Transverse colon (tissue), 4 donors: ENCODE data around the gene ZNF841. TPM values are rescaled to one million over a fixed set of nuclear protein-coding genes. Genes with fewer than 3 reads are reported as not detected.

ENCODE experiments used
- DNase-seq: peaks from one replicate; pipeline ENCODE4 v3.0.0-alpha.2; 2019
- H3K27ac ChIP-seq, 4 donors: fragments of 200-600 bp; sonication (generic); 2 replicates each; pipeline ENCODE4 v1.5.1; 2016 to 2018; ENCODE audit warnings: inconsistent platforms in 4 of 4
- H3K27me3 ChIP-seq: fragments of 200-600 bp; sonication (generic); 2 replicates; pipeline ENCODE4 v1.5.1; 2017; ENCODE audit warnings: inconsistent platforms
- H3K36me3 ChIP-seq, 4 donors: fragments of 200-600 bp; sonication (generic); 2 replicates each; pipeline ENCODE4 v1.5.1; 2017 to 2019; ENCODE audit warnings: inconsistent platforms in 4 of 4
- H3K4me1 ChIP-seq, 4 donors: fragments of 200-600 bp; sonication (generic); 2 replicates each; pipeline ENCODE4 v1.5.1; 2017 to 2020; ENCODE audit warnings: inconsistent platforms in 4 of 4
- H3K4me3 ChIP-seq, 4 donors: fragments of 200-600 bp; sonication (generic); 1 replicate in 1 of 4; 2 replicates in 3 of 4; pipeline versions ENCODE4 v1.5.1 to v1.6.1; 2017 to 2019; ENCODE audit warnings: inconsistent platforms in 4 of 4
- H3K9me3 ChIP-seq, 2 donors: fragments of 200-600 bp; sonication (generic); 2 replicates each; pipeline ENCODE4 v1.5.1; 2017 to 2019; ENCODE audit warnings: inconsistent platforms in 2 of 2
- EP300 ChIP-seq: sonication (generic); formaldehyde crosslinking; IDR thresholded peaks from one replicate; pipeline ENCODE4 v1.6.1; 2017; ENCODE audit warnings: antibody characterized with exemption, low read depth
- POLR2A ChIP-seq: fragments of 450-650 bp; IDR thresholded peaks from one replicate; pipeline ENCODE4 v1.6.1; 2016; ENCODE audit warnings: antibody characterized with exemption, mild to moderate bottlenecking, moderate library complexity
- POLR2AphosphoS5 ChIP-seq, 3 donors: sonication (generic); formaldehyde crosslinking; IDR thresholded peaks; one replicate each; pipeline ENCODE4 v1.6.1; 2016; ENCODE audit warnings: antibody characterized with exemption in 3 of 3
- WGBS, 2 donors: methylation state at CpG; one replicate each; pipeline ENCODE4 v1.1.5; 2018; ENCODE audit warnings: low coverage in 1 of 2; 5-methylcytosine and 5-hydroxymethylcytosine counted together
- in situ Hi-C, 4 donors: fragments of 200-750 bp; cut with MboI; loops; one replicate each; pipeline versions ENCODE4 v1.15.0 to v1.15.1; 2017; ENCODE audit warnings: low sequenced_read_pairs in 3 of 4, low pct_ligation_motif_present in 1 of 4, low pct_unique_long_range_greater_than_20kb in 1 of 4
- intact Hi-C: fragments of 100-400 bp; cut with DNase I; formaldehyde crosslinking; loops from one replicate; pipeline ENCODE4 v1.15.1; 2023; ENCODE audit warnings: low total_unique reads
- total RNA-seq, 4 donors: library from RNA; depleted of rRNA; stranded (reverse); fragments of >200 nt; gene quantifications; one replicate each; pipeline ENCODE4 v1.1.0, GENCODE V29; 2016
- TF ChIP-seq, protein P1 (sequence below), 5 experiments: fragments of 200-600 bp in 3 of 5; fragments of 450-650 bp in 2 of 5; sonication (generic) in 3 of 5; IDR thresholded peaks; 1 replicate in 2 of 5; 2 replicates in 3 of 5; pipeline ENCODE4 v1.5.1; 2016 to 2017; ENCODE audit warnings: antibody characterized with exemption in 5 of 5, inconsistent platforms in 3 of 5, mild to moderate bottlenecking in 2 of 5, moderate library complexity in 1 of 5

Gene ZNF841
- total RNA-seq, 4 donors from 2014 or later = 15.7 to 23.7 (median 21.1) TPM

- intact Hi-C loops = no loop called here
- TF ChIP-seq POLR2AphosphoS5 (IDR thresholded peaks at IDR 0.05) (no peak), POLR2A (no peak), EP300 (no peak)
- TF ChIP-seq, protein P1, sequence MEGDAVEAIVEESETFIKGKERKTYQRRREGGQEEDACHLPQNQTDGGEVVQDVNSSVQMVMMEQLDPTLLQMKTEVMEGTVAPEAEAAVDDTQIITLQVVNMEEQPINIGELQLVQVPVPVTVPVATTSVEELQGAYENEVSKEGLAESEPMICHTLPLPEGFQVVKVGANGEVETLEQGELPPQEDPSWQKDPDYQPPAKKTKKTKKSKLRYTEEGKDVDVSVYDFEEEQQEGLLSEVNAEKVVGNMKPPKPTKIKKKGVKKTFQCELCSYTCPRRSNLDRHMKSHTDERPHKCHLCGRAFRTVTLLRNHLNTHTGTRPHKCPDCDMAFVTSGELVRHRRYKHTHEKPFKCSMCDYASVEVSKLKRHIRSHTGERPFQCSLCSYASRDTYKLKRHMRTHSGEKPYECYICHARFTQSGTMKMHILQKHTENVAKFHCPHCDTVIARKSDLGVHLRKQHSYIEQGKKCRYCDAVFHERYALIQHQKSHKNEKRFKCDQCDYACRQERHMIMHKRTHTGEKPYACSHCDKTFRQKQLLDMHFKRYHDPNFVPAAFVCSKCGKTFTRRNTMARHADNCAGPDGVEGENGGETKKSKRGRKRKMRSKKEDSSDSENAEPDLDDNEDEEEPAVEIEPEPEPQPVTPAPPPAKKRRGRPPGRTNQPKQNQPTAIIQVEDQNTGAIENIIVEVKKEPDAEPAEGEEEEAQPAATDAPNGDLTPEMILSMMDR (IDR thresholded peaks at IDR 0.05) = no peak
These were observed 20.0 kb upstream of the ZNF841 start for GRCh38 chr19:52115526-52116053.

DNA sequence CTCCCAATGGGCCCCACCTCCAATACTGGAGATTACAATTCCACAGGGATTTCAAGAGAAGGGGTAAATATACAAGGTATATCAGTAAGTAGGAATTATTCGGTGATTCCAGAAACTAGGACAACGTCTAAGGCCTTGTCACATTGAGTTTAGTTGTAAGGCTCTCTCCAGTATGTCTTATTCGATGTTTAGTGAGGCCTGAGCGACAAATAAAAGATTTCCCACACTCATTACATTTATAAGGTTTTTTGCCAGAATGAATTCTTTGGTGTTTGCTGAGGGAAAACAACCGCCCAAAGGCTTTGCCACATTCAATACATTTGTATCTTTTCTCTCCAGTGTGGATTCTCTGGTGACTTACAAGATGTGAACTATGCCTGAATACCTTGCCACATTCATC lies 19.1 kb upstream of the ZNF841 start:
- 97% methylated on average over 5 of the region's 5 CpGs for WGBS, 2 donors
- Histone ChIP-seq H3K27ac (no peak overlapping the region), H3K4me3 (no peak overlapping the region), H3K36me3 (peaks cover 9 to 56% (median 28%) of the 10 kb centered on the region in 4 donors), H3K27me3 (no peaks in the 10 kb centered on the region), H3K9me3 (peaks cover 80 to 98% of the 10 kb centered on the region in 2 donors), H3K4me1 (no peaks in the 10 kb centered on the region)
- in situ Hi-C loops = no loop called here
- intact Hi-C loops = no loop called here
- TF ChIP-seq EP300 (no peak), POLR2AphosphoS5 (IDR thresholded peaks at IDR 0.05) (no peak), POLR2A (no peak)
- TF ChIP-seq, protein P1 (IDR thresholded peaks at IDR 0.05) = no peak
- no peak for DNase-seq

More at GRCh38 chr19:52115526-52116053, 20.0 kb upstream of the ZNF841 start:
- no peak for DNase-seq
- no peaks in the 10 kb centered on the region for H3K4me1 ChIP-seq
- peaks cover 80 to 98% of the 10 kb centered on the region in 2 donors for H3K9me3 ChIP-seq
- 91 to 97% methylated on average over 11 to 12 of the region's 12 CpGs for WGBS, 2 donors
- H3K27ac ChIP-seq = no peak overlapping the region
- H3K4me3 ChIP-seq = no peak overlapping the region
- in situ Hi-C loops = no loop called here
- H3K36me3 ChIP-seq = peaks cover 10 to 65% (median 33%) of the 10 kb centered on the region in 4 donors
- H3K27me3 ChIP-seq = no peaks in the 10 kb centered on the region

DNA sequence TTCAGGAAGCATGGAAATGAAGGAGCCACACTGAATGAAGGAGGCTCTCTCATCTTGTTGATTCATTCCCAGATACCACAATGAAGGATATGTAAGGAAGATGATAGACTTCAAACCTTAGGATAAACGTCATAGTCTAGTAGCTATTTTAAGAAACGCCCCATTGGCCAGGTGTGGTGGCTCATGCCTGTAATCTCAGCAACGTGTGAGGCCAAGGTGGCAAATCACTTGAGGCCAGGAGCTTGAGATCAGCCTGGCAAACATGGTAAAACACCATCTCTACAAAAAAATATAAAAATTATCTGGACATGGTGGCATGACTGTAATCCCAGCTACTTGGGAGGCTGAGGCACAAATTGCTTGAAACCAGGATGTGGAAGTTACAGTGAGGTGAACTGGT lies 17.1 kb upstream of the ZNF841 start:
- intact Hi-C loops (no loop called here), in situ Hi-C loops (no loop called here)
- Histone ChIP-seq H3K9me3 (peaks cover 78 to 96% of the 10 kb centered on the region in 2 donors), H3K4me1 (no peaks in the 10 kb centered on the region), H3K27me3 (no peaks in the 10 kb centered on the region), H3K4me3 (no peak overlapping the region), H3K36me3 (peaks cover 7 to 35% (median 18%) of the 10 kb centered on the region in 4 donors), H3K27ac (no peak overlapping the region)
- 42 to 76% methylated on average over 3 of the region's 3 CpGs for WGBS, 2 donors
- TF ChIP-seq, protein P1 (IDR thresholded peaks at IDR 0.05) = no peak
- TF ChIP-seq POLR2AphosphoS5 (IDR thresholded peaks at IDR 0.05) (no peak), EP300 (no peak), POLR2A (no peak)
- no peak for DNase-seq

DNA sequence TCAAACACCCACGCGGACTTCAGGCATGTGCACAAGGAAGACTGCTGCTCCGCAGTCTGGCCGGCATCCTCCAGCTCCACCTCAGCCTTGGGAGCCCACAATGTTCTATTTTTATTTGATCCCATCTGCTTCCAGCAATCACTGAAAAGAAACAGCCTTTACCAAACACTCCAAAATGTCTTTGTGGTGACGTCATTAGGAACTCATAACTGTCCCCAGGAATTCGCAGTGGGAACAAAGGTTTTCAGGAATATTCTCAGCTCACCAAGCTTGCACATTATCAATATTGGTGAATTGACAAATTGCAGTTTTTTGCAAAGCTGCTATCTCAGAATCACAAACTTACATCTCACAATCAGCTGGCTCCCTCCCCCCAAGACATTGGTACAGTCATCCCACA lies 15.2 kb upstream of the ZNF841 start:
- no peaks in the 10 kb centered on the region for H3K27me3 ChIP-seq
- in situ Hi-C loops = no loop called here
- no peak overlapping the region for H3K27ac ChIP-seq
- WGBS, 2 donors = 94 to 95% methylated on average over 6 of the region's 6 CpGs
- intact Hi-C loops = no loop called here
- TF ChIP-seq, protein P1 (IDR thresholded peaks at IDR 0.05) = no peak
- TF ChIP-seq EP300 (no peak), POLR2A (no peak), POLR2AphosphoS5 (IDR thresholded peaks at IDR 0.05) (no peak)
- H3K36me3 ChIP-seq = peaks cover 0 to 17% (median 5%) of the 10 kb centered on the region in 4 donors
- peaks cover 76 to 96% of the 10 kb centered on the region in 2 donors for H3K9me3 ChIP-seq
- no peaks in the 10 kb centered on the region for H3K4me1 ChIP-seq
- no peak for DNase-seq
- H3K4me3 ChIP-seq = no peak overlapping the region
